ENCODE data around the gene PSKH1.

- TF ChIP-seq CTCF (IDR thresholded peaks at IDR 0.05; ENCODE audit: poor library complexity, severe bottlenecking) (no peak), EZH2 (IDR thresholded peaks at IDR 0.05; ENCODE audit: borderline replicate concordance, insufficient read depth, low read length, poor library complexity, severe bottlenecking) (no peak)
Measured at GRCh38 chr16:67869653-67870052, 23.4 kb upstream of the PSKH1 start.
